WI38 (cell line): ENCODE measurements around the gene AP1M1.

ENCODE experiments used
- H3K4me3 ChIP-seq: 2 replicates; pipeline ENCODE4 v1.5.1; 2011; ENCODE audit warnings: low read depth, mild to moderate bottlenecking, control low read depth, low read length
- TF ChIP-seq, protein P1 (sequence below): IDR thresholded peaks from 2 replicates; pipeline ENCODE4 v1.5.1; 2012; ENCODE audit warnings: low read depth, mild to moderate bottlenecking, control low read depth, low read length

AP1M1 gene

DNA sequence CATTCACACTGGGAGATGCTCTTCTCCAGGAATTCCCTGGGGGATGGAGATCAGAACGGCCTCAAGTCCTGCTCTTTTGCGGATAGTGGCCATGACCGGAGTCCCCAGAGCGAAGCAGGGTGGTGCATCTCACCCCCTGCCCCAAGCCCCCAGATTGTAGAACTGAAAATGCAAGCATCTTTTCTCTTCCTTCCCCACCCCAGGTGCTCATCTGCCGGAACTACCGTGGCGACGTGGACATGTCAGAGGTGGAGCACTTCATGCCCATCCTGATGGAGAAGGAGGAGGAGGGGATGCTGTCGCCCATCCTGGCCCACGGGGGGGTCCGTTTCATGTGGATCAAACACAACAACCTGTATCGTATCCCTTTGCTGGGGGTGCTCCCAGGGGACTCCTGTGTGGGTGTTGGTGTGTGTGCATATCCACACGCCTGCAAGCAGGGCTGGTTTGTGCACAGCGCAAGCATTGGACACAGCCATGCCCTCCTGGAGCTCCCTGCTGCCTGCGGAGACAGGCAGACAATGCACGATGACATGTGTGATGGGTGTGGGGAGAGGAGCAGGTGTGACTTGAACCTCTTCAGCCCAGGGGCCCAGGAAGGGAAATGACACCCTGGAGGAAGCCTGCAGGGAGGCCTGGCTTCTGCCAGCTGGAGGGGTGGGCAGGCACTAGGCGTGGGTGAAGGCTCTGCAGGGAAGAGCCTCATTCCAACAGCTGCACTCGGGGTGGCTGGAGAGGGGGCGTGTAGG, 5.7 kb downstream of the AP1M1 start:
- no peak overlapping the region for H3K4me3 ChIP-seq
- TF ChIP-seq, protein P1, sequence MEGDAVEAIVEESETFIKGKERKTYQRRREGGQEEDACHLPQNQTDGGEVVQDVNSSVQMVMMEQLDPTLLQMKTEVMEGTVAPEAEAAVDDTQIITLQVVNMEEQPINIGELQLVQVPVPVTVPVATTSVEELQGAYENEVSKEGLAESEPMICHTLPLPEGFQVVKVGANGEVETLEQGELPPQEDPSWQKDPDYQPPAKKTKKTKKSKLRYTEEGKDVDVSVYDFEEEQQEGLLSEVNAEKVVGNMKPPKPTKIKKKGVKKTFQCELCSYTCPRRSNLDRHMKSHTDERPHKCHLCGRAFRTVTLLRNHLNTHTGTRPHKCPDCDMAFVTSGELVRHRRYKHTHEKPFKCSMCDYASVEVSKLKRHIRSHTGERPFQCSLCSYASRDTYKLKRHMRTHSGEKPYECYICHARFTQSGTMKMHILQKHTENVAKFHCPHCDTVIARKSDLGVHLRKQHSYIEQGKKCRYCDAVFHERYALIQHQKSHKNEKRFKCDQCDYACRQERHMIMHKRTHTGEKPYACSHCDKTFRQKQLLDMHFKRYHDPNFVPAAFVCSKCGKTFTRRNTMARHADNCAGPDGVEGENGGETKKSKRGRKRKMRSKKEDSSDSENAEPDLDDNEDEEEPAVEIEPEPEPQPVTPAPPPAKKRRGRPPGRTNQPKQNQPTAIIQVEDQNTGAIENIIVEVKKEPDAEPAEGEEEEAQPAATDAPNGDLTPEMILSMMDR = no peak

- H3K4me3 ChIP-seq = no peak overlapping the region
- TF ChIP-seq, protein P1 = no peak
These were observed 6.2 kb downstream of the AP1M1 start for GRCh38 chr19:16204005-16204294.

GRCh38 chr19:16205205-16206045, 7.7 kb downstream of the AP1M1 start:
- H3K4me3 ChIP-seq = no peak overlapping the region
- TF ChIP-seq, protein P1 = no peak

DNA sequence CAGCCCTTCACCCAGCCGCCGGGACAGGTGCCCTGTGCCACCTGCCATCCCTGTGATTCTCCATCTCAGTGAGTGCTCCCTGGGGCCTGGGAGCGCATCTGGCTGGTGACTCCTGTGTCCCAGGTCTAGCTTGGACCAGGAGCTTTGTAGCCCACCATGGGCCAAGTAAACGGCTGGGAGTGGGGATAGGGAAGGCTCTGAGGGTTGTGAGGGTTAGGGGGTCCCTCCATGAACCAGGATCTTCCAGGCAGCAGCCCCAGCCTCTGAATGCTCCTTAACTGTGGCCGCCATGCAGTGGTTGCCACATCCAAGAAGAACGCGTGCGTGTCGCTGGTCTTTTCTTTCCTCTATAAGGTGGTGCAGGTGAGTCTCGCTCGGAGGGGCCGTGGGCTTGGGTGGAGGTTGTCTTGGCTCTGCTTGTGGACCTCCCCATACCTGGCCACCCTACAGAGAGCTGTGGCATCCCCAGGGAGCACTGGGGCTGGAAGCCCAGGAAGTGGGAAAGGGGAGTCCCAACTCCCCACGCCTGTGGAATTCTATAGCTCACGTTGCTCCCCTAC, 8.4 kb downstream of the AP1M1 start:
- TF ChIP-seq, protein P1 = no peak
- no peak overlapping the region for H3K4me3 ChIP-seq

DNA sequence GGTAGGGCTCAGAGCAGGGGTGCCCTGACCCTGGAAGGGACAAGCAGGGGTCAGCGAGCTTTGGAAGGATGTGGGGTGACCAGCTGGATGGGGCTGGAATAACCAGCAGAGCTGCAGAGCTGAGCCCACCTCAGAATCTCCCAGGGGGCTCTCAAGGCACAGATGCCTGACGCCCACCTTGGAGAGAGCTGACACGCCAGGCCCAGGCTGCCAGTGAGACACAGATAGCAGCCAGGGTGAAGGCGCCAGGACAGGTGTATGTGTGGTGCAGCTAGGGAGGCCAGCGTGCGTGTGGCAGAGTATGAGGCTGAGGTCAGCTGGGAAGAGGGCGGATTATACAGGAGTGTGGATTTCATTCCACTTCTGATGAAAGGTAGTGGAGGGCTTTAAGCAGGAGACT, 8.9 kb downstream of the AP1M1 start:
- TF ChIP-seq, protein P1 = no peak

GRCh38 chr19:16207063-16207462, 9.4 kb downstream of the AP1M1 start:
- no peak overlapping the region for H3K4me3 ChIP-seq
- TF ChIP-seq, protein P1 = no peak

More for the DNA sequence above, 8.9 kb downstream of the AP1M1 start:
- H3K4me3 ChIP-seq = no peak overlapping the region
